Ovary (tissue), 3 donors: ENCODE data around the gene PCGF2.

Source experiments
- POLR2A ChIP-seq: fragments of 450-650 bp; IDR thresholded peaks from one replicate; pipeline ENCODE4 v1.6.1; 2017; ENCODE audit warnings: antibody characterized with exemption, mild to moderate bottlenecking, moderate library complexity
- TF ChIP-seq, protein P1 (sequence below), 3 donors: fragments of 450-650 bp in 2 of 3; fragments of 200-600 bp in 1 of 3; IDR thresholded peaks; one replicate each; pipeline versions ENCODE4 v1.5.1 to v1.8.0; 2016 to 2022; ENCODE audit warnings: antibody characterized with exemption in 3 of 3, mild to moderate bottlenecking in 1 of 3
- donor health status: DM: no; HTN: no; CAD: no.

DNA sequence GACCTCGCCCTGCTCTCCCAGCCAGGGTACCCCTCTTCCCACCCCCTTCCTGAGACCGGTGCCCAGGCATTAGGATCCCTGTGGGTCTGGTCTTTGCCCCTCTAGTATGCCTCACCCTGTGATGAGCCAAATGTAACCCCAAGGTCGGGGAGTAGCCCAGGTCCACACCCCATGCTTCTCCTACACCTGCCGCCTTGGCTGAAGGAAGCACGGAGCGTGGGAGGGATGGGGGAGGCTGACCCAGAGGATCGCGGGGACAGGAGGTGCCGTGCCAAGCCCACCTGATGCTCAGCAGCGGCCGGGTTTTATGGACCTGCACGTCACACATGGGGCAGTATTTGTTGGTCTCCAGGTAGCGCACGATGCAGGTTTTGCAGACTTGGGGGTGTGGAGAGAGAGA lies 8.8 kb downstream of the PCGF2 start:
- TF ChIP-seq, protein P1, sequence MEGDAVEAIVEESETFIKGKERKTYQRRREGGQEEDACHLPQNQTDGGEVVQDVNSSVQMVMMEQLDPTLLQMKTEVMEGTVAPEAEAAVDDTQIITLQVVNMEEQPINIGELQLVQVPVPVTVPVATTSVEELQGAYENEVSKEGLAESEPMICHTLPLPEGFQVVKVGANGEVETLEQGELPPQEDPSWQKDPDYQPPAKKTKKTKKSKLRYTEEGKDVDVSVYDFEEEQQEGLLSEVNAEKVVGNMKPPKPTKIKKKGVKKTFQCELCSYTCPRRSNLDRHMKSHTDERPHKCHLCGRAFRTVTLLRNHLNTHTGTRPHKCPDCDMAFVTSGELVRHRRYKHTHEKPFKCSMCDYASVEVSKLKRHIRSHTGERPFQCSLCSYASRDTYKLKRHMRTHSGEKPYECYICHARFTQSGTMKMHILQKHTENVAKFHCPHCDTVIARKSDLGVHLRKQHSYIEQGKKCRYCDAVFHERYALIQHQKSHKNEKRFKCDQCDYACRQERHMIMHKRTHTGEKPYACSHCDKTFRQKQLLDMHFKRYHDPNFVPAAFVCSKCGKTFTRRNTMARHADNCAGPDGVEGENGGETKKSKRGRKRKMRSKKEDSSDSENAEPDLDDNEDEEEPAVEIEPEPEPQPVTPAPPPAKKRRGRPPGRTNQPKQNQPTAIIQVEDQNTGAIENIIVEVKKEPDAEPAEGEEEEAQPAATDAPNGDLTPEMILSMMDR (IDR thresholded peaks at IDR 0.05), result no peak
- TF ChIP-seq POLR2A, result no peak
